Neural progenitor cell (in vitro differentiated cells): ENCODE results near the gene AHNAK2.

Experiments
- CTCF ChIP-seq: fragments of 200-600 bp; sonication (generic); IDR thresholded peaks from 2 replicates; pipeline ENCODE4 v1.5.1; 2017; ENCODE audit warnings: antibody characterized with exemption, mild to moderate bottlenecking
- EZH2 ChIP-seq: fragments of 200-600 bp; sonication (generic); IDR thresholded peaks from 2 replicates; pipeline ENCODE4 v1.6.1; 2017; ENCODE audit warnings: antibody characterized with exemption, mild to moderate bottlenecking, moderate library complexity
- EZH2phosphoT487 ChIP-seq: fragments of 200-600 bp; sonication (generic); IDR thresholded peaks from 2 replicates; pipeline ENCODE4 v1.6.1; 2017; ENCODE audit warnings: antibody characterized with exemption

GRCh38 chr14:104913435-104913834 is 64.7 kb downstream of the AHNAK2 start:
- TF ChIP-seq CTCF, result no peak
- no peak for TF ChIP-seq EZH2
- no peak for TF ChIP-seq EZH2phosphoT487
